ENCODE measurements around the gene COL1A1.

The COL1A1 gene

DNA sequence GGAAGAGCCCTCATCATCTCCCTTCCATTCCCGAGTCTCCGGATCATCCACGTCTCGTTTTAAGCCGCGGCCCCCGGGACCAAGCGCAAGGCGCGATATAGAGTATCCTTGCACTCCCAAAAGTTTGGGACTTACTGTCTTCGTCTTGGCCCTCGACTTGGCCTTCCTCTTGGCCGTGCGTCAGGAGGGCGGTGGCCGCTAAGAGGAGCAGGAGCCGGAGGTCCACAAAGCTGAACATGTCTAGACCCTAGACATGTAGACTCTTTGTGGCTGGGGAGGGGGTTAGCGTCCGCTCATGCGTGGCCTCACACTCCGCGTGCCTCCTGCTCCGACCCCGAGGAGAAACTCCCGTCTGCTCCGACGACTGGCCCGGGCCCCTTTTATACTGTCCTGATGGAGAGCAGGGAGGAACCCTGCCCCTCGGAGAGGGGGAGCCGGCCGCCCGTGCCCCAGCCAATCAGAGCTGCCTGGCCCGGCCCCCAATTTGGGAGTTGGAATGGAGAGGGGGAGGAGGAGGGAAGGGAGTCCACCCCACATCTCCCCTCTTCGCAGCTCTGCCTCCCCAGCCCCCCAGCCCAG lies at the start of gene COL1A1:
Gene COL1A1, minus strand, starts transcription at position 356 of the 579 bp plus-strand sequence. Its CDS starts 118 bp downstream, at position 238.
- DNase-seq (ENCODE audit: low read depth in 3 of 3, low spot score in 1 of 3) = no peak

DNA sequence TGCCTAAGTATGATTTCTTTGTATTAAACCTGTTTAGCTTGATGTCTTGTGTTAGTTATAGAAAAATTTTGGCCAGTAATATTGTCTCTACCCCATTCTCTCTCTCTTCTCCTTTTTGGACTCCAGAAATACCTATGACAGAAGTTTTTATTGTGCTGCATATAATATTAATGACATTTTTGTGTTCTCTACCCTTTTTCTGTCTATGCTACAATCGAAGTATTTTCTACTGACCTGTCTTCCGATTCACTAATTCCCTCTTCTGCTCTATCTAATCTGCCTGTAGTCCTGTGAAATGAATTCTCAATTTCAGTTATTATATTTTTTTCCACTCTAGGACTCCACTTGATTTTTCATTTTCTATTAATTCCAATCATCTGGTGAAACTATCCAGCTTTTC lies 46.8 kb upstream of the COL1A1 start:
- no peak for DNase-seq (ENCODE audit: low read depth in 3 of 3, low spot score in 1 of 3)

DNA sequence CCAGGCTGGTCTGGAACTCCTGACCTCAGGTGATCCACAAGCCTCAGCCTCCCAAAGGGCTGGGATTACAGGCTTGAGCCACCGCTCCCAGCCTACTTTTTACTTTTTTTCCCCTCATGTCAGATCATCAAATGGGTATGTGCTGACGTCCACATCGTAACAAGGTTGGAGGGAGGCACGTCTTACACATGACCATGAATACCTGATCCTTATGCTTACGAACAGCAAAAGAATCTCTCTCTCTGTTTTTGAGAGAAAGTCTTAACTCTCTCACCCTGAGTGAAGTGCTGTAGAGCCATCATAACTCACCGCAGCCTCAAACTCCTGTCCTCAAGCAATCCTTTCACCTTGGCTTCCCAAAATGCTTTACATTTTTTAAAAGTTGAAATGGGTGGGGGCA lies 43.3 kb upstream of the COL1A1 start:
- DNase-seq (ENCODE audit: low read depth in 3 of 3, low spot score in 1 of 3) = no peak

DNA sequence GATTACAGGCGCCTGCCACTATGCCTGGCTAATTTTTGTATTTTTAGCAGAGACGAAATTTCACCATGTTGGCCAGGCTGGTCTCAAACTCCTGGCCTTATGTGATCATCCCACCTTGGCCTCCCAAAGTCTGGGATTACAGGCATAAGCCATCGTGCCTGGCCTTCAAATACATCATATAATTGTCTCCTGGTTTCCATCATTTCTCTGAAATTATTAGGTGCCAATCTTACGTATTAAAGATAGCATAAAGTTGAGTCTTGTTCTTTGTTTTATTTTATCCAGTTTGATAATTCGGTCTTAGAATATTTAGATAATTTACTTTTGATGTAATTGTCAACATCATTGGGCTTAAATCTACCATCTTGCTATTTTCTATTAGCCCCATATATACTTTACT lies 40.0 kb upstream of the COL1A1 start:
- DNase-seq (ENCODE audit: low read depth in 3 of 3, low spot score in 1 of 3) = no peak

DNA sequence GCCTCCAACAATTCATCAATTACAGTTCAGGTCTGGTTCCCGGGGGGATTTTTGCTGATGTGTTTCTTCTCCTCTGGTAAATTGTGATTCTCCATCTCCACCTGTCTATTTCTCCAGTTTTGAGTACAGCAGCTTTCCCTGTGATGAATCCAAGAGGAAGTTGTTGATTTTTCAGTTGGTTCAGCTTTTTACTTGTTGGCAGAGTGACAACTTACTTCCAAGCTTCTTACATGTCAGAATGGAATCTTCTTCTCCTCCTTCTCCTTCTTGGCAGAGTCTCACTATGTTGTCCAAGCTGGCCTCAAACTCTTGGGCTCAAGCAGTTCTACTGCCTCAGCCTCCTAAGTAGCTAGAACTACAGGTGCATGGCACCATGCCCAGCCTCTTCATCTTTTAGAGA lies 39.4 kb upstream of the COL1A1 start:
- no peak for DNase-seq (ENCODE audit: low read depth in 3 of 3, low spot score in 1 of 3)

DNA sequence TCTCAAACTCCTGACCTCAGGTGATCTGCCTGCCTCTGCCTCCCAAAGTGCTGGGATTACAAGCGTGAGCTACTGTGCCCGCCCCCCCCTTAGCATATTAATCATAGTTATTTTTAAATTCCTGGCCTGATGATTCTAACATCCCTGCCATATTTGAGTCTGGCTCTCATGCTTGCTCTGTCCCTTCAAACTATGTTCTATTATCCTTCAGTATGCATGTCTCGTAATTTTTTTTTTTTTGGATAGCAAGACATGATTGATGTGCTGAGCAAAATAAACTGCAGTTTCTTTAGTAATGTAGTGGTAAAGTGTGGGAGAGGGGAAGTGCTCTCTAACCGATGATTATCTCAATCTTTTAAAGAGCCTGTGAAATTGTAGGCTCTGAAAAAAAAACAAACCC lies 38.5 kb upstream of the COL1A1 start:
- no peak for DNase-seq (ENCODE audit: low read depth in 3 of 3, low spot score in 1 of 3)

DNA sequence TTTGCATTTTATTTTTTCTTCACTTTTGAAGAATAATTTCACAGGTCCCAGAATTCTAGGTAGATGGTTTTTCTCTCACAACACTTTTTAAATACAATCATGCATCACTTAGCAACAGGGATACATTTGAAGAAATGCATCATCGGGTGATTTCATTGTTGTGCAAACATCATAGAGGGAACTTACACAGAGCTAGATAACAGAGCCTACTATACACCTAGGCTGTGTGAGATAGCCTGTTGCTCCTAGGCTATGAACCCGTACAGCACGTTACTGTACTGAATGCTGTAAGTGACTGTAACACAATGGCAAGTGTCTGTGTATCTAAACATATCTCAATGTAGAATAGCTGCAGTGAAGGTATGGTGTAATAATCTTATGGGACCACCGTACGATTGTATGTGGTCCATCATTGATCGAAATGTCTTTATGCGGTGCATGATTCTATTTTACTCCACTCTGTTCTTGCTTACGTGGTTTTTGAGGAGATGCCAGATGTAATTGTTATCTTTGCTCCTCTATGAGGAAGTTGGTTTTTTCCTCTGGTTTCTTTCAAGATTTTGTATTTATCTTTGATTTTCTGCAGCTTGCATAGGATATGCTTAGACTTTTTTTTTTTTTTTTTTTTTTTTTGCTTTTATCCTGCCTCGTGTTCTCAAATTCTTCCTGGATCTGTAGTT lies 37.3 kb upstream of the COL1A1 start:
- DNase-seq (ENCODE audit: low read depth in 3 of 3, low spot score in 1 of 3) = no peak

DNA sequence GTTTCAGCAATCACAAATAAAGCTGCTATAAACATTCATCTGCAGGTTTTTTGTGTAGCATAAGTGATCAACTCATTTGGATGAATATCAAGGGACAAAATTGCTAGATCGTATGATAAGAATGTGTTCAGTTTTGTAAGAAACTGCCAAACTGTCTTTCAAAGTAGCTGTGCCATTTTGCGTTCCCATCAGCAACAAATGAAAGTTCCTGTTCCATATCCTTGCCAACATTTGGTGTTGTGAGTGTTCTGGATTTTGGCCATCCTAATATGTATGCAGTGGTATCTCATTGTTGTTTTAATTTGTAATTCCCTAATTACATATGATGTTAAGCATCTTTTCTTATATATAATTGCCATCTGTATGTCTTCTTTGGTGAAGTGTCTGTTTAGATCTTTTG lies 36.5 kb upstream of the COL1A1 start:
- no peak for DNase-seq (ENCODE audit: low read depth in 3 of 3, low spot score in 1 of 3)

DNA sequence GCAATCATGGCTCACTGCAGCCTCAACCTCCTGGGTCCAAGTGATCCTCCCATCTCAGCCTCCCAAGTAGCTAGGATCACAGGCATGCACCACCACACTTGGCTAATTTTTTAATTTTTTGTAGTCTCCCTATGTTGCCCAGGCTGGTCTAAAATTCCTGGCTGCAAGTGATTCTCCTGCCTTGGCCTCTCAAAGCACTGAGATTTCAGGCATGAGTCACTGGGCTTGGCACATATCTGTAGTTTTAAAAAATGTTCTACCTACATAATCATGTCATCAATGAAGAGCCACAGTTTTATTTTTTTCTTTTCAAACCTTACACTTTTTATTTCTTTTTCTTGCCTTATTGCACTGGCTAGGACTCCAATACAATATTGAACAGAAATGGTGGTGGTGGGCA lies 33.1 kb upstream of the COL1A1 start:
- no peak for DNase-seq (ENCODE audit: low read depth in 3 of 3, low spot score in 1 of 3)

DNA sequence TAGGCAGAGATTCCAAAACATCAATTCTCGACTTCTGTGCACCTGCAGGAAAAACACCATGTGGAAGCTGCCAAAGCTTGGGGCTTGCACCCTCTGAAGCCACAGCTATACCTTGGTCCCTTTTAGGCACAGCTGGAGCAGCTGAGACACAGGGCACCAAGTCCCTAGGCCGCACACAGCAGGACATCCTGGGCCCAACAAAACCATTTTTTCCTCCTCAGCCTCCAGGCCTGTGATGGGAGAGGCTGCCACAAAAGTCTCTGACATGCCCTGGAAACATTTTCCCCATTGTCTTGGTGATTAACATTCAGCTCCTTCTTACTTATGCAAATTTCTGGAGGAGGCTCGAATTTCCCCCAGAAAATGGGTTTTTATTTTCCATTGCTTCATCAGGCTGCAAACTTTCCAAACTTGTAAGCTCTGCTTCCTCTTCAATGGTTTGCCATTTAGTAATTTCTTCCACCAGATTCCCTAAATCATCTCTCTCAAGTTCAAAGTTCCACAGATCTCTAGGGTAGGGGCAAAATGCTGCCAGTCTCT lies 24.3 kb upstream of the COL1A1 start:
- no peak for DNase-seq (ENCODE audit: low read depth in 3 of 3, low spot score in 1 of 3)

DNA sequence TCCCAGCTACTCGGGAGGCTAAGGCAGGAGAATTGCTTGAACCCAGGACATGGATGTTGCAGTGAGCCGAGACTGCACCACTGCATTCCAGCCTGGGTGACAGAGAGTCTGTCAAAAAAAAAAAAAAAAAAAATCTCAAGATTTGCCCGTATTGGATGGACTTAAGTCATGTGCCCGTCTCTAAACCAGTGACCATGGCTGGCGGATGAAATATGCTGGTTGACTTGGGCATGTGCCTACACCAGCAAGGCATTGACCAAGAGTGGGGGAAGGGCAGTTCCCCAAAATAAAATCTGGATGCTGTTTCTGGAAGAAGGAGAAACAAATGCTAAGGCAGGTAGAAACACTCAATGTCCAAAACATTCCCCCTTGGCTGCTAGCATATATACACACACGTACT lies 21.5 kb upstream of the COL1A1 start:
- no peak for DNase-seq (ENCODE audit: low read depth in 3 of 3, low spot score in 1 of 3)

DNA sequence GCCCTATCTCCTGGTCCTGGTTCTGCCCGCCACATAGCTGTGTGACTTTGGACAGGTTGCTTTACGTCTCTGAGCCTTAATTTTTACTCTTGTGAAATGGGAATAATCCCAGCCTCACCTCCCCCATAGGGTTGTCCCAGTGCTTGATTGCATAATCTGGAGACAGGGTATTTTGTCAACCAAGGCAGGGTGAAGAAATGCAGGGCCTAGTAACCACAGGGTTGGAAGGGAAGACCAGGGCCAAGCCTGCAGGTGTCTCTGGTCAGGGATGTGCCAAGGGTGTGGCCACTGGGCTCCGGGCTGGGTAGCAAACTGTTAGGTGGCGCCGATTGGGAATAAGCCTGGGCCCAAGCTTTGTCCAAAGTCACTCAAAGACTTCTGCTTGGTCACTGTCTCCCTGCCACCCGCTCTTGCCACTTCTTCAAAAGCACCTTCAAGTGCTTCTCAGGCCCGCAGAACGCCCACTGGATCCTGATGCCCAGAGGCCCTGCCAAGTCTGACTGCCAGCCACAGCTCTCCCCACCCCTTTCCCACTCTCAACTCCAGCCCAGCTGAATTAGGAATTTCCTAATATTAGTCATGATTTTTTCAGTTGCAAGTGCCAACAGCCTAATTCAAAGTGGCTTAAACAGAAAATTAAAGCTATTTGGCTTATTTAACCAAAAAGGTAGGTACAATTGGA lies 20.6 kb upstream of the COL1A1 start:
- no peak for DNase-seq (ENCODE audit: low read depth in 3 of 3, low spot score in 1 of 3)

DNA sequence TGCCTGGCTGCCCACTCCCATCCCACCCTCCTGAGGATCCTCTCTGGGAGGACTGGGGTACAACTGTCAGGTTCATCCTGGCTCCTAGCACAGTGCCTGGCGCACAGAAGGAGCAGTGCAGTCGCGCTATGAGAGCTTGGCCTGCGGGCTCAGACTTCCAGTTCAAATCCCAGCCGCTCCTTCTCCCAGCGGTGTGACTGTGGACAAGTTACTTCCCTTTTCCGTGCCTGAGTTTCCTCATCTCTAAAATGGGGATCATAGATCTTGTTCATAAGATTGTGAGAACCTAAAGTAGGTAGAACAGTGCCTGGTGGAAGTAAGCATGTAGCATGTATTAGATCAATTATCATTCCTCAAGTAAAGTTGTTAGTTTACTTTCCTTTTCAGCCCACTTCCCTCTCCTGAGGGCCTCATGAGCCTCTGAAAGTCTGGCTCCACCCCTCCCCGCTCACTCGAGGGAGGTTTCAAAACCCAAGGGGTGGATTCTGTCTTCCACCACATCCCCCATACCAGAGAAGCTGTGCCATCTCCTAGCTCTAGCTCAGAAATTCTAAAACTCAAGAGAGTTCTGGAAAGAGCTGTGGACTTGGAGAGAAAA lies 19.9 kb upstream of the COL1A1 start:
- DNase-seq (ENCODE audit: low read depth in 3 of 3, low spot score in 1 of 3) = no peak

DNA sequence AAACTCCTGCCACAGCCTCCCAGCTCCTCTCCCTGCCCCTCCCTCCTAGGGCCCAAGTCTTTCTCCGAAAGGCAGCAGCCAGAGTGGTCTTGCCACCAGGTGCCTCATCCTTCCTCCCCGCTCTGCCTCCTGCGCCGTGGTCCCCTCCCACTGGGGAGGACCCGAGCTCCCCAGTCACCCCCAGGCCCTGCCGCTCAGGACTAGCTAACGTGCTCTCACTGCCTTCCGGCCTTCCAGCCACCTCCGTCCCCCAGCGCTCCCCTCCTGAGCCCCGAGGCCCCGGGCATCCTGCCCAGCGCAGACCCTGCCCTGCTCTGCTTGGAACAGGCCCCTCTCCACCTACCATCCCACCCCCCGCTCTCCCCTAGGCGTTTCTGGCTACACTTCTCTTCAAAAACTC lies 19.4 kb upstream of the COL1A1 start:
- no peak for DNase-seq (ENCODE audit: low read depth in 3 of 3, low spot score in 1 of 3)

DNA sequence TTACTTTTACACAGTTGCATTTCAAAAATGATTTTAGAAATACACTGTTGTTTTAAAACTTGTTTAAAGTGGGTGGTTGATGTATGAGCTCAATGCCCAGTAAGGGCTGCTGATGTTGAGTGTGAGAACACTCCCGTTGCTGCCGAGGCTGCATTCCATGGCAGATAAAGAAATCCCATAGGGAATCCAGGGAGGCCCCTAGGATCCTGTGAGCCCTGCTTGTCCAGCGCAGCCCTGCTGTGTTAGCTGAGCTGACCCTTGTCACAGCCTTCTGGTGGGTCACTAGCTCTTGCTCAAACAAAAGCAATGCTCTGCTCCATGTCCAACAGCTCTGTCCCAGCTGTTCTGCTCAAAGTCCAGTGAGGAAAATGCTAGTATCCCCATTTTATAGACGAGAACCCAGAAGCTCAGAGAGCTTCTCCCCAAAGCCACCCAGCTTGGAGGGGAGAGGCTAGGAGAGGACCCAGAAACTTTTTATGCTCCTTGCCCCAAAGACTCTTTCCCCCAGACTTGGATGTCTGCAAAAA lies 18.6 kb upstream of the COL1A1 start:
- no peak for DNase-seq (ENCODE audit: low read depth in 3 of 3, low spot score in 1 of 3)

DNA sequence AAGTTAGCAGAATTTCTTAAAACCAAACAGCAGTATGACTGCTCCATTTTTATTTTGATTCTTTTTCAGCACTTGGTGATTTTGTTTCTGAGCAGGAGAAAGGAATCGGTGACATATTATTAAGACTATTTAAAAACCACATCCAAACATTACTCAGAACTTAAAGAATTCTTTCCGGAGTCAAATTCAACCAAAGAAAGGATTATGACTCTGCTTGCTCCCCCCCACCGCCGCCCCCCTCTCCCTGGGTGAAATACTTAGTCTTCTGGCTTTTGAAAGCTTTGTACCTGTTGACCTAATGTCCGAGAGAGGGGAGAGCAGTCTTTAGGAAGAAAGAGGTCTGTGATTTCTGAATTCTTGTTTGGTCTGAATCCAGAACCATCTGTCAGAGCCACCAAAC lies 17.9 kb upstream of the COL1A1 start:
- no peak for DNase-seq (ENCODE audit: low read depth in 3 of 3, low spot score in 1 of 3)

DNA sequence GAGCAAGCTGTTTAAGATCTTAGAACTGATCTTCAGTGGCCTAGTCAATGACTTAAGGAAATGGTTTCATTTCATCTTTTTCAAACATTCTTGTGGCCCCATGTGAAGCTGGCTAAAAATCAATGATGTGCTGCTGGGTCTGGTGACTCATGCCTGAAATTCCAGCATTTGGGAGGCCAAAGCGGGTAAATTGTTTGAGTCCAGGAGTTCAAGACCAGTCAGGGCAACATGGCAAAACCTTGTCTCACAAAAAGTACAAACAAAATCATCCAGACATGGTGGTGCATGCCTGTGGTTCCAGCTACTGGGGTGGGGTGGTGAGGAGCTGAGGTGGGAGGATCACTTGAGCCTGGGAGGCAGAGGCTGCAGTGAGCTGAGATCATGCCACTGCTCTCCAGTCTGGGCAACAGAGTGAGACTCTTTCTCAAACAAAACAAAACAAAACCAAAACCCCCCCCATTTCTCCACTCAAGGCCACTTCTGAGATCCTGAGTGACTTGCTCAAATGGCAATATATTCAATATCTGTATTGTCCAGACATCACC lies 17.4 kb upstream of the COL1A1 start:
- no peak for DNase-seq (ENCODE audit: low read depth in 3 of 3, low spot score in 1 of 3)

DNA sequence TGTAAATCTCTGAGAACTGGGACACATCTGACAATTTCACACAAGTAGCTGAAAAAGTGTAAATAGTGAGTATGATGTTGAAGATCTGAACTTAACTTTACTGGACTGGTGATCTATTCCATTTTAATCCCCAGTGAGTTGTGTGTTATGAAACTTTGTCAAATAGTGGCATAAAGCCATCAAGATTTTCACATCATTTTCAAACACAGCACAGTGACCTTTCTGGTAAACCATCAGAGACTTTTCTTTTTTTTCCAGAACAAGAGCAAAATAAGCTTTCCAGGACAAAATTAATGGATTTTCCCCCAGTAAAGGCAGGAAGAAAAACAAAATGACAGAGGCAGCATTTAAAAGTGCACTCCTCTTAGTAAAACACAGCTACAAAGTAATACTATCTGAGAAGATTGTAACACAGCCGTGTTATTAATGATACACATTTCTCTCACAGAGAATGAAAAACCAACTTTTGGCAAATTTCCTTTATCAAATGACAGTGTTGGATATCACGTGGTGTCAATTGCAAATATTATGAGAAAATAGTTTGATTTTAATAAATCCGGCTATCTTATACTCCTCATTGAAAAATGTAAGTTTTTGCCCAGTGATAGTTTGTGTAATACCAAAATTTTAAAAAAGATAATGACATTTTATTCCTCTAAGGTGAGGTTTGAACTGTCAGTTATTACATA lies 16.8 kb upstream of the COL1A1 start:
- DNase-seq (ENCODE audit: low read depth in 3 of 3, low spot score in 1 of 3) = no peak

DNA sequence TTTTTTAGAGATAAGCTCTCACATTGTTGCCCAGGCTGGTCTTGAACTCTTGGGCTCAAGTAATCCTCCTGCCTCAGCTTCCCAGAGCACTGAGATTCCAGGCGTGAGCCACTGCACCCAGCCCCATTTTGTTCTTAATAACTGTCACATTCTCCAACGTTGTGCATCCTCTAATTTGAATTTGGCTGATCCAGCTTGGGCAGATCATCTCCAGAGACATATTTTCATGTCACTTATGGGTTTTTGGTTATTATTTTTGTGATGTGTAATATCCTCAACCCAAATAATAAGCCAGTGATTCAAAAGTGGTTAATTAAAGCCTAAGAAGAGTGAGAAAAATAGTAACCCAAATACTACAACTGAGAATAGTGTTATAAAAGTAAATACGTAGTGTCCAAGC lies 16.2 kb upstream of the COL1A1 start:
- no peak for DNase-seq (ENCODE audit: low read depth in 3 of 3, low spot score in 1 of 3)

DNA sequence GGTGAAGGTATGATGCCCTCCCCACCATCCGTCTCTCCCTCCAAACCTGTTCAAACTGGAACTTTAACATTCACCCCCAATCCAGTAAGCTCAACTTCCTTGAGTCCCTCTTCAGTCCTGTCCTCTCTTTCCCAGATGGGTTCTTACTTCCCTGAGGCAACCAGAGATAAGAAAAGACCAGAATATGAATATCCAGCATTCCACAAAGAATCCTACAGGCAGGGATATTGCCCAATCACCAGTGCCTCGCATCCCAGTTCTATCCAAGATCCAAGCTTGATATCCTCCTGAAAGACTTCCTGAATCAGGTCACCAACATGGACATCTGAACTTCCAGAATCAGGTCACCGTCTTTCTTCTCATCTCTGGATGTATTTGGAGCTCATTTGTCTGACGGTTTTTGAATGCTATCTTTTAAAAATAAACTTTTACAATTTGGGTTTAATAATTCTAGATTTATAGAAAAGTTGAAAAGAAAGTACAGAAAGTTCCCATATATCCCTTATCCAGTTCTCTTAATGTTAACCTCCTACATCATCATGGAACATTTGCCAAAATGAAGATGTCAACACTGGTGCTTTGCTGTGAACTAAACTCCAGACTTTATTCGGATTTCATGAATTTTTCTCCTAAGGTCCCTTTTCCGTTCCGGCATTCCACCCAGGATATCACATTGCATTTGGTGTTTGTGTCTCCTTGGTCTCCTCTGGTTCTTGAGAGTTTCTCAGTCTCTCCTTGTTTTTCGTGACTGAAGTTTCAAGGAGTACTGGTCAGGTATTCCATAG lies 13.7 kb upstream of the COL1A1 start:
- DNase-seq (ENCODE audit: low read depth in 3 of 3, low spot score in 1 of 3) = no peak
